HepG2 (cell line): ENCODE measurements around the gene BRD2. TPM values are rescaled to one million over a fixed set of nuclear protein-coding genes. Genes with fewer than 3 reads are reported as not detected.
A peak's percentile ranks its signal among the peaks of the same experiment; 100 is the strongest.

Experiments
- BRD4 ChIP-seq: sonication (generic); formaldehyde crosslinking; IDR thresholded peaks from 2 replicates; pipeline ENCODE4 v1.4.0; 2020; ENCODE audit warnings: missing genetic modification reagents
- ERF ChIP-seq: IDR thresholded peaks from 2 replicates; pipeline ENCODE4 v1.6.1; 2018; ENCODE audit warnings: missing biosample characterization, missing genetic modification reagents
- HDAC2 ChIP-seq: sonication (generic); formaldehyde crosslinking; IDR thresholded peaks from 2 replicates; pipeline ENCODE4 v1.4.0; 2020; ENCODE audit warnings: missing genetic modification reagents
- HOXA5 ChIP-seq: sonication (generic); formaldehyde crosslinking; IDR thresholded peaks from 2 replicates; pipeline ENCODE4 v1.4.0; 2020; ENCODE audit warnings: missing genetic modification reagents
- KAT7 ChIP-seq: IDR thresholded peaks from 2 replicates; pipeline ENCODE4 v1.6.1; 2018; ENCODE audit warnings: borderline replicate concordance, missing compliant biosample characterization
- KDM6A ChIP-seq: IDR thresholded peaks from 2 replicates; pipeline ENCODE4 v1.6.1; 2016; ENCODE audit warnings: low read depth
- LCORL ChIP-seq, 2 experiments: fragments of 450-650 bp in 1 of 2; sonication (generic) in 1 of 2; formaldehyde crosslinking in 1 of 2; IDR thresholded peaks; 2 replicates each; pipeline versions ENCODE4 v1.5.0 to v1.6.1; 2017 to 2020; ENCODE audit warnings: antibody characterized with exemption in 1 of 2, missing genetic modification reagents in 1 of 2
- MAFG ChIP-seq: sonication (generic); formaldehyde crosslinking; IDR thresholded peaks from 2 replicates; pipeline ENCODE4 v1.5.1; 2020; ENCODE audit warnings: mild to moderate bottlenecking, missing genetic modification reagents
- NPAS2 ChIP-seq: sonication (generic); formaldehyde crosslinking; IDR thresholded peaks from 2 replicates; pipeline ENCODE4 v1.8.0; 2022; ENCODE audit warnings: mild to moderate bottlenecking, missing genetic modification reagents, borderline replicate concordance
- NR2F1 ChIP-seq, 2 experiments: fragments of 450-650 bp in 1 of 2; formaldehyde crosslinking in 1 of 2; IDR thresholded peaks; 2 replicates each; pipeline versions ENCODE4 v1.5.0 to v1.6.1; 2016 to 2020; ENCODE audit warnings: mild to moderate bottlenecking in 1 of 2, missing compliant biosample characterization in 1 of 2, missing genetic modification reagents in 1 of 2, moderate library complexity in 1 of 2
- SYNCRIP ChIP-seq: fragments of 200-400 bp; formaldehyde crosslinking; IDR thresholded peaks from 2 replicates; pipeline ENCODE4 v1.6.1; 2018; ENCODE audit warnings: mild to moderate bottlenecking, low read depth, low read length; ENCODE audit not compliant: insufficient read depth
- U2AF1 ChIP-seq: fragments of 200-400 bp; formaldehyde crosslinking; optimal IDR thresholded peaks from 2 replicates; pipeline ENCODE3; 2017; ENCODE audit warnings: mild to moderate bottlenecking, low read depth, low read length
- ZBTB14 ChIP-seq: sonication (generic); formaldehyde crosslinking; IDR thresholded peaks from 2 replicates; pipeline ENCODE4 v1.4.0; 2020; ENCODE audit warnings: missing genetic modification reagents
- ZBTB20 ChIP-seq: sonication (generic); formaldehyde crosslinking; IDR thresholded peaks from 2 replicates; pipeline ENCODE4 v1.8.1; 2023; ENCODE audit warnings: missing genetic modification reagents, low read depth, mild to moderate bottlenecking, borderline replicate concordance
- ZFP62 ChIP-seq: sonication (generic); formaldehyde crosslinking; IDR thresholded peaks from 2 replicates; pipeline ENCODE4 v1.4.0; 2020; ENCODE audit warnings: missing genetic modification reagents
- ZFP91 ChIP-seq: sonication (generic); formaldehyde crosslinking; IDR thresholded peaks from 2 replicates; pipeline ENCODE4 v1.9.0; 2022; ENCODE audit warnings: missing genetic modification reagents, mild to moderate bottlenecking, borderline replicate concordance
- ZNF274 ChIP-seq: sonication (generic); formaldehyde crosslinking; IDR thresholded peaks from 2 replicates; pipeline ENCODE4 v1.5.1; 2020; ENCODE audit warnings: mild to moderate bottlenecking, missing genetic modification reagents
- ZNF333 ChIP-seq: sonication (generic); formaldehyde crosslinking; IDR thresholded peaks from 2 replicates; pipeline ENCODE4 v1.4.0; 2020; ENCODE audit warnings: mild to moderate bottlenecking, missing genetic modification reagents, borderline replicate concordance
- ZNF441 ChIP-seq: sonication (generic); formaldehyde crosslinking; IDR thresholded peaks from 2 replicates; pipeline ENCODE4 v1.7.0; 2021; ENCODE audit warnings: missing genetic modification reagents, borderline replicate concordance
- ZNF572 ChIP-seq: sonication (generic); formaldehyde crosslinking; IDR thresholded peaks from 2 replicates; pipeline ENCODE4 v1.5.1; 2020; ENCODE audit warnings: mild to moderate bottlenecking, missing genetic modification reagents
- ZNF709 ChIP-seq: sonication (generic); formaldehyde crosslinking; IDR thresholded peaks from 2 replicates; pipeline ENCODE4 v1.5.0; 2020; ENCODE audit warnings: mild to moderate bottlenecking, missing genetic modification reagents
- polyA plus RNA-seq, 8 experiments: library from polyadenylated mRNA; depleted of rRNA in 3 of 8; stranded (reverse) in 7 of 8; unstranded in 1 of 8; fragments of >200 nt; fragmentation: Illumina TruSeq in 4 of 8; extraction: Trizol in 4 of 8; gene quantifications; 2 replicates each; pipeline versions ENCODE4 v1.2.1 to v1.2.3, GENCODE V29; 2011 to 2016; ENCODE audit warnings: low read depth in 4 of 8, missing spikeins in 1 of 8, mixed read lengths in 1 of 8; ENCODE audit not compliant: insufficient read depth in 1 of 8
- total RNA-seq, 5 experiments: library from RNA; depleted of rRNA; stranded (reverse); fragments of >200 nt; fragmentation: Illumina TruSeq; extraction: Trizol; gene quantifications; 2 replicates each; pipeline ENCODE4 v1.2.3, GENCODE V29; 2016; ENCODE audit warnings: low read depth in 1 of 5
- TF ChIP-seq, protein P1 (sequence below): sonication (generic); formaldehyde crosslinking; IDR thresholded peaks from 2 replicates; pipeline ENCODE4 v1.4.0; 2020; ENCODE audit warnings: missing genetic modification reagents
- TF ChIP-seq, protein P2 (sequence below): sonication (generic); formaldehyde crosslinking; IDR thresholded peaks from 2 replicates; pipeline ENCODE4 v1.4.0; 2020; ENCODE audit warnings: mild to moderate bottlenecking, missing genetic modification reagents

BRD2 gene
- total and polyA plus RNA-seq, 2 of the 13 experiments (the other 11 are each of a cell fraction or from before 2014, with no cell fraction given), result 143 to 202 TPM

DNA sequence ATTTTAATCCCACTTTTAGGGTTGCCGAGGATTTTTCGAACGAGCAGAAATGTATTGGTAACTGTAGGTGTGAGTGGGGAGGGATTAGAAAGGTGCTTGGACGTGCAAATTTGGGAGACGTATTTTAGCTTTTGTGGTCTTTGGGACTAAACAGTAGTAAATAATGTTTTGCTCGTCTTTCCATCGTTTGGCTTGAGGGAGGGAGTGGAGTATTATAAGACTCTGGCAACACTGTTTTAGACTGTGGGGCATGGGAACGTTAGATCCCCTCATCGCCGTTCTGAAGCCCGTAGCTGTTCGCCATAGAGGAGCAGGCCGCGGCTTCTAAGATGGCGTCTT is 2.8 kb downstream of the BRD2 start (continued):
- TF ChIP-seq ZFP91 (CRISPR knock-in tag) (no peak), ZNF441 (CRISPR knock-in tag) (no peak), HDAC2 (CRISPR knock-in tag) (no peak), ZNF333 (CRISPR knock-in tag) (no peak), BRD4 (no peak; the same call in 1 of the 2 replicates), NPAS2 (CRISPR knock-in tag) (no peak), ZNF572 (no peak), NR2F1 (CRISPR knock-in tag; IDR thresholded peaks at IDR 0.05) (no peak), LCORL (IDR thresholded peaks at IDR 0.05) (no peak), LCORL (CRISPR knock-in tag; IDR thresholded peaks at IDR 0.05) (no peak), KAT7 (CRISPR knock-in tag) (no peak), ZBTB20 (0 out of 2 replicates have a peak, but pooled peaks have one; percentile 18), ZFP62 (CRISPR knock-in tag) (no peak), MAFG (CRISPR knock-in tag) (no peak), U2AF1 (no peak), SYNCRIP (no peak), ZNF274 (CRISPR knock-in tag) (no peak), ZNF709 (no peak), ZBTB14 (CRISPR knock-in tag) (no peak), KDM6A (CRISPR knock-in tag) (no peak), HOXA5 (CRISPR knock-in tag) (no peak), ERF (CRISPR knock-in tag) (no peak)
- TF ChIP-seq, protein P1, sequence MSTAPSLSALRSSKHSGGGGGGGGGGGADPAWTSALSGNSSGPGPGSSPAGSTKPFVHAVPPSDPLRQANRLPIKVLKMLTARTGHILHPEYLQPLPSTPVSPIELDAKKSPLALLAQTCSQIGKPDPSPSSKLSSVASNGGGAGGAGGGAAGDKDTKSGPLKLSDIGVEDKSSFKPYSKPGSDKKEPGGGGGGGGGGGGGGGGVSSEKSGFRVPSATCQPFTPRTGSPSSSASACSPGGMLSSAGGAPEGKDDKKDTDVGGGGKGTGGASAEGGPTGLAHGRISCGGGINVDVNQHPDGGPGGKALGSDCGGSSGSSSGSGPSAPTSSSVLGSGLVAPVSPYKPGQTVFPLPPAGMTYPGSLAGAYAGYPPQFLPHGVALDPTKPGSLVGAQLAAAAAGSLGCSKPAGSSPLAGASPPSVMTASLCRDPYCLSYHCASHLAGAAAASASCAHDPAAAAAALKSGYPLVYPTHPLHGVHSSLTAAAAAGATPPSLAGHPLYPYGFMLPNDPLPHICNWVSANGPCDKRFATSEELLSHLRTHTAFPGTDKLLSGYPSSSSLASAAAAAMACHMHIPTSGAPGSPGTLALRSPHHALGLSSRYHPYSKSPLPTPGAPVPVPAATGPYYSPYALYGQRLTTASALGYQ, result no peak
- TF ChIP-seq, protein P2, sequence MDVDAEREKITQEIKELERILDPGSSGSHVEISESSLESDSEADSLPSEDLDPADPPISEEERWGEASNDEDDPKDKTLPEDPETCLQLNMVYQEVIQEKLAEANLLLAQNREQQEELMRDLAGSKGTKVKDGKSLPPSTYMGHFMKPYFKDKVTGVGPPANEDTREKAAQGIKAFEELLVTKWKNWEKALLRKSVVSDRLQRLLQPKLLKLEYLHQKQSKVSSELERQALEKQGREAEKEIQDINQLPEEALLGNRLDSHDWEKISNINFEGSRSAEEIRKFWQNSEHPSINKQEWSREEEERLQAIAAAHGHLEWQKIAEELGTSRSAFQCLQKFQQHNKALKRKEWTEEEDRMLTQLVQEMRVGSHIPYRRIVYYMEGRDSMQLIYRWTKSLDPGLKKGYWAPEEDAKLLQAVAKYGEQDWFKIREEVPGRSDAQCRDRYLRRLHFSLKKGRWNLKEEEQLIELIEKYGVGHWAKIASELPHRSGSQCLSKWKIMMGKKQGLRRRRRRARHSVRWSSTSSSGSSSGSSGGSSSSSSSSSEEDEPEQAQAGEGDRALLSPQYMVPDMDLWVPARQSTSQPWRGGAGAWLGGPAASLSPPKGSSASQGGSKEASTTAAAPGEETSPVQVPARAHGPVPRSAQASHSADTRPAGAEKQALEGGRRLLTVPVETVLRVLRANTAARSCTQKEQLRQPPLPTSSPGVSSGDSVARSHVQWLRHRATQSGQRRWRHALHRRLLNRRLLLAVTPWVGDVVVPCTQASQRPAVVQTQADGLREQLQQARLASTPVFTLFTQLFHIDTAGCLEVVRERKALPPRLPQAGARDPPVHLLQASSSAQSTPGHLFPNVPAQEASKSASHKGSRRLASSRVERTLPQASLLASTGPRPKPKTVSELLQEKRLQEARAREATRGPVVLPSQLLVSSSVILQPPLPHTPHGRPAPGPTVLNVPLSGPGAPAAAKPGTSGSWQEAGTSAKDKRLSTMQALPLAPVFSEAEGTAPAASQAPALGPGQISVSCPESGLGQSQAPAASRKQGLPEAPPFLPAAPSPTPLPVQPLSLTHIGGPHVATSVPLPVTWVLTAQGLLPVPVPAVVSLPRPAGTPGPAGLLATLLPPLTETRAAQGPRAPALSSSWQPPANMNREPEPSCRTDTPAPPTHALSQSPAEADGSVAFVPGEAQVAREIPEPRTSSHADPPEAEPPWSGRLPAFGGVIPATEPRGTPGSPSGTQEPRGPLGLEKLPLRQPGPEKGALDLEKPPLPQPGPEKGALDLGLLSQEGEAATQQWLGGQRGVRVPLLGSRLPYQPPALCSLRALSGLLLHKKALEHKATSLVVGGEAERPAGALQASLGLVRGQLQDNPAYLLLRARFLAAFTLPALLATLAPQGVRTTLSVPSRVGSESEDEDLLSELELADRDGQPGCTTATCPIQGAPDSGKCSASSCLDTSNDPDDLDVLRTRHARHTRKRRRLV (CRISPR knock-in tag), result no peak
